GM12878 (cell line): ENCODE results near the gene ZNF710. TPM values are rescaled to one million over a fixed set of nuclear protein-coding genes. Genes with fewer than 3 reads are reported as not detected.
A peak's percentile ranks its signal among the peaks of the same experiment; 100 is the strongest.

ENCODE experiments used
- ATAC-seq: fragments of 200-7000 bp; cut with Tn5 transposase; 3 replicates; pipeline ENCODE4 v1.9.1; 2020; ENCODE audit warnings: mild to moderate bottlenecking, moderate library complexity
- BruUV-seq: library from RNA; stranded (reverse); fragments of 400-500 nt; replicated peaks from 2 replicates; lab custom pipeline; 2021; lab: Mats Ljungman, UMichigan
- CTCF ChIA-PET: fragments of 300-600 bp; sonication (Branson Sonifier 250); formaldehyde crosslinking; extraction: SDS; loops from one replicate; lab custom pipeline; 2021; ENCODE audit warnings: inconsistent platforms; lab: Yijun Ruan, JAX
- POLR2A ChIA-PET: fragments of 350-600 bp; formaldehyde crosslinking; extraction: SDS; loops from one replicate; lab custom pipeline; 2021; ENCODE audit warnings: inconsistent platforms; lab: Charles Lee
- RAD21 ChIA-PET: fragments of 300-600 bp; sonication (Branson Sonifier 250); formaldehyde crosslinking; loops from one replicate; lab custom pipeline; 2023; ENCODE audit warnings: antibody characterized with exemption; ENCODE audit not compliant: unreplicated experiment; lab: Charles Lee
- SMC1A ChIA-PET: fragments of 300-600 bp; sonication (Branson Sonifier 250); formaldehyde crosslinking; loops from one replicate; lab custom pipeline; 2023; ENCODE audit not compliant: unreplicated experiment, uncharacterized antibody; lab: Charles Lee
- DNase-seq: peaks from one replicate; pipeline ENCODE4 v3.0.0-alpha.2; 2011; ENCODE audit warnings: low read depth, low spot score
- FAIRE-seq: peaks from 3 replicates; lab custom pipeline; 2011; peaks lifted over from hg19 to GRCh38; lab: Jason Lieb, UNC
- H2AFZ ChIP-seq: 2 replicates; pipeline ENCODE4 v1.6.0; 2011; ENCODE audit warnings: low read depth, low read length, control low read depth; ENCODE audit not compliant: control insufficient read depth
- H3K27ac ChIP-seq: 2 replicates; pipeline ENCODE4 v1.5.1; 2011; ENCODE audit warnings: control low read depth; ENCODE audit not compliant: control insufficient read depth, insufficient read depth
- H3K27me3 ChIP-seq, 2 experiments: replicated peaks in 1 of 2; 2 replicates each; pipeline versions ENCODE4 v1.6.0 to v1.6.1; 2011; ENCODE audit warnings: low read length in 1 of 2; ENCODE audit not compliant: control insufficient read depth in 2 of 2, insufficient read depth in 2 of 2
- H3K36me3 ChIP-seq, 2 experiments: 2 replicates each; pipeline ENCODE4 v1.5.1; 2011; ENCODE audit warnings: low read length in 1 of 2; ENCODE audit not compliant: control insufficient read depth in 2 of 2, insufficient read depth in 2 of 2
- H3K4me1 ChIP-seq: 2 replicates; pipeline ENCODE4 v1.6.1; 2011; ENCODE audit warnings: mild to moderate bottlenecking, low read length, moderate library complexity, mixed read lengths; ENCODE audit not compliant: control insufficient read depth, insufficient read depth
- H3K4me2 ChIP-seq: 2 replicates; pipeline ENCODE4 v1.6.0; 2011; ENCODE audit warnings: control low read depth; ENCODE audit not compliant: control insufficient read depth, insufficient read depth
- H3K4me3 ChIP-seq: fragments of 200-600 bp; sonication (generic); 2 replicates; pipeline ENCODE4 v1.5.1; 2016
- H3K79me2 ChIP-seq: 2 replicates; pipeline ENCODE4 v1.6.0; 2011; ENCODE audit warnings: low read length; ENCODE audit not compliant: control insufficient read depth, insufficient read depth
- H3K9ac ChIP-seq: 2 replicates; pipeline ENCODE4 v1.8.0; 2011; ENCODE audit warnings: low read length, control low read depth, mixed read lengths; ENCODE audit not compliant: control insufficient read depth, insufficient read depth
- H3K9me3 ChIP-seq: replicated peaks from 3 replicates; pipeline ENCODE4 v1.5.1; 2011; ENCODE audit warnings: mild to moderate bottlenecking, low read length; ENCODE audit not compliant: control insufficient read depth, insufficient read depth
- H4K20me1 ChIP-seq: 2 replicates; pipeline ENCODE4 v1.6.0; 2011; ENCODE audit not compliant: control insufficient read depth, insufficient read depth
- BACH1 ChIP-seq: fragments of 450-650 bp; IDR thresholded peaks from 2 replicates; pipeline ENCODE4 v1.6.1; 2017; ENCODE audit warnings: mild to moderate bottlenecking, borderline replicate concordance
- ETV6 ChIP-seq, 2 experiments: fragments of 450-650 bp in 1 of 2; IDR thresholded peaks in 1 of 2; conservative IDR thresholded peaks in 1 of 2; 2 replicates each; pipeline ENCODE4 v1.6.1; 2014; ENCODE audit warnings: antibody characterized with exemption in 1 of 2, borderline replicate concordance in 1 of 2, low read depth in 1 of 2, mild to moderate bottlenecking in 1 of 2, moderate library complexity in 1 of 2
- JUNB ChIP-seq: IDR thresholded peaks from 2 replicates; pipeline ENCODE4 v1.6.1; 2016; ENCODE audit warnings: antibody characterized with exemption, mild to moderate bottlenecking
- LARP7 ChIP-seq: fragments of 450-650 bp; IDR thresholded peaks from 2 replicates; pipeline ENCODE4 v1.6.1; 2017; ENCODE audit warnings: mild to moderate bottlenecking
- MEF2A ChIP-seq: IDR thresholded peaks from 2 replicates; pipeline ENCODE4 v1.6.1; 2011; ENCODE audit warnings: low read depth, mild to moderate bottlenecking, low read length, moderate library complexity; ENCODE audit not compliant: insufficient read depth
- RELA ChIP-seq: fragments of 450-650 bp; IDR thresholded peaks from 2 replicates; pipeline ENCODE4 v1.8.0; 2014; ENCODE audit warnings: borderline replicate concordance; ENCODE audit not compliant: partially characterized antibody
- REST ChIP-seq: IDR thresholded peaks from 2 replicates; pipeline ENCODE4 v1.6.1; 2012; ENCODE audit warnings: mild to moderate bottlenecking, low read depth, low read length
- SMAD1 ChIP-seq: fragments of 450-650 bp; IDR thresholded peaks from 2 replicates; pipeline ENCODE4 v1.6.1; 2018; ENCODE audit warnings: mild to moderate bottlenecking, low read depth; ENCODE audit not compliant: partially characterized antibody
- SMC3 ChIP-seq: IDR thresholded peaks from 2 replicates; pipeline ENCODE4 v1.6.1; 2011; ENCODE audit warnings: low read length, improper control_type of control experiment, borderline replicate concordance
- ZNF217 ChIP-seq: fragments of 450-650 bp; IDR thresholded peaks from 2 replicates; pipeline ENCODE4 v1.6.1; 2017; ENCODE audit warnings: antibody characterized with exemption, mild to moderate bottlenecking
- WGBS: methylation state at CpG from one replicate; pipeline ENCODE4 v1.1.6; 2016; ENCODE audit warnings: low lambda C conversion rate; ENCODE audit not compliant: insufficient replicate concordance, insufficient coverage; ENCODE audit errors: missing lambda C conversion rate; 5-methylcytosine and 5-hydroxymethylcytosine counted together
- in situ Hi-C: fragments of 300-500 bp; cut with MboI; formaldehyde crosslinking; loops from 9 replicates; pipeline ENCODE4 v1.14.3; 2018; ENCODE audit warnings: mixed read lengths
- intact Hi-C: fragments of 100-400 bp; cut with micrococcal nuclease; formaldehyde crosslinking; loops from one replicate; pipeline ENCODE4 v1.14.2; 2022; ENCODE audit not compliant: unreplicated experiment
- polyA plus RNA-seq, 11 experiments: library from polyadenylated mRNA; depleted of rRNA in 4 of 11; unstranded in 6 of 11; stranded (reverse) in 5 of 11; fragments of >200 nt; fragmentation: Nextera tagmentation in 4 of 11; fragmentation: Illumina TruSeq in 1 of 11; extraction: Ambion mirVana in 4 of 11; extraction: Trizol in 1 of 11; gene quantifications; 1 replicate in 1 of 11; 2 replicates in 10 of 11; pipeline versions ENCODE4 v1.2.1 to v1.2.3, GENCODE V29; 2011 to 2016; ENCODE audit warnings: inconsistent platforms in 2 of 11, missing spikeins in 2 of 11, low read depth in 1 of 11
- total RNA-seq, 4 experiments: library from RNA; depleted of rRNA in 3 of 4; stranded (reverse); fragments of >200 nt in 3 of 4; fragmentation: Illumina TruSeq in 1 of 4; extraction: Trizol in 1 of 4; gene quantifications; 2 replicates each; pipeline versions ENCODE4 v1.2.1 to v1.2.3, GENCODE V29; 2013 to 2021
- TF ChIP-seq, protein P1 (sequence below): fragments of 450-650 bp; IDR thresholded peaks from 2 replicates; pipeline ENCODE4 v1.6.1; 2017; ENCODE audit warnings: antibody characterized with exemption, mild to moderate bottlenecking, moderate library complexity

The ZNF710 gene
- total and polyA plus RNA-seq, 10 of the 15 experiments (the other 5 are each of a cell fraction or from before 2014, with no cell fraction given) = 1.4 to 43.5 (median 9.8) TPM

GRCh38 chr15:90071220-90071807, 70.2 kb downstream of the ZNF710 start (continued):
- no peak for TF ChIP-seq REST
- TF ChIP-seq SMC3 = peak; percentile 96
- TF ChIP-seq, all 136 proteins: peak for 9

GRCh38 chr15:90072978-90073640, 72.0 kb downstream of the ZNF710 start:
- Histone ChIP-seq H2AFZ (no peak overlapping the region), H3K27ac (no peak overlapping the region), H3K4me2 (no peak overlapping the region), H3K36me3 (peaks cover 25 to 43% of the 10 kb centered on the region in 2 experiments), H3K79me2 (no peaks in the 10 kb centered on the region), H3K4me1 (no peaks in the 10 kb centered on the region), H3K9me3 (no peaks in the 10 kb centered on the region), H3K4me3 (no peak overlapping the region), H3K27me3 (no peaks in the 10 kb centered on the region), H4K20me1 (no peaks in the 10 kb centered on the region), H3K9ac (no peak overlapping the region)
- FAIRE-seq (no peak), DNase-seq (no peak), ATAC-seq (no peak)
- ChIA-PET CTCF (interaction anchor here (0.6 to 7.5 kb wide), 2 partner anchors 174 to 320 kb away, joined by 3 to 85 read pairs; no protein-coding TSS in a partner anchor), POLR2A (interaction anchor here (0.6 to 0.7 kb wide), 3 partner anchors 23 to 139 kb away, joined by 3 to 6 read pairs (median 4); no protein-coding TSS in a partner anchor), RAD21 (interaction anchor here (0.7 kb wide), 1 partner anchor 72 kb away, joined by 3 read pairs; the partner anchor contains the start of gene ZNF710), SMC1A (interaction anchor here (1.0 to 3.5 kb wide), 2 partner anchors 55 to 174 kb away, joined by 4 to 32 read pairs; no protein-coding TSS in a partner anchor)
- intact Hi-C loops = loop anchor here (5.0 kb wide), 2 partner anchors 41 to 331 kb away; no protein-coding TSS in a partner anchor
- in situ Hi-C loops = loop anchor here (5.0 kb wide), 1 partner anchor 176 kb away; no protein-coding TSS in a partner anchor
- TF ChIP-seq RELA = no peak
- no peak for TF ChIP-seq BACH1
- no peak for TF ChIP-seq SMAD1
- TF ChIP-seq MEF2A = no peak
- no peak for TF ChIP-seq JUNB
- no peak for TF ChIP-seq ZNF217
- no peak for TF ChIP-seq ETV6 (conservative IDR thresholded peaks at IDR 0.05 in 1 of 2, IDR thresholded peaks at IDR 0.05 in 1 of 2; ENCODE audit: borderline replicate concordance in 1 of 2, low read depth in 1 of 2)
- TF ChIP-seq LARP7 = no peak
- TF ChIP-seq, protein P1, sequence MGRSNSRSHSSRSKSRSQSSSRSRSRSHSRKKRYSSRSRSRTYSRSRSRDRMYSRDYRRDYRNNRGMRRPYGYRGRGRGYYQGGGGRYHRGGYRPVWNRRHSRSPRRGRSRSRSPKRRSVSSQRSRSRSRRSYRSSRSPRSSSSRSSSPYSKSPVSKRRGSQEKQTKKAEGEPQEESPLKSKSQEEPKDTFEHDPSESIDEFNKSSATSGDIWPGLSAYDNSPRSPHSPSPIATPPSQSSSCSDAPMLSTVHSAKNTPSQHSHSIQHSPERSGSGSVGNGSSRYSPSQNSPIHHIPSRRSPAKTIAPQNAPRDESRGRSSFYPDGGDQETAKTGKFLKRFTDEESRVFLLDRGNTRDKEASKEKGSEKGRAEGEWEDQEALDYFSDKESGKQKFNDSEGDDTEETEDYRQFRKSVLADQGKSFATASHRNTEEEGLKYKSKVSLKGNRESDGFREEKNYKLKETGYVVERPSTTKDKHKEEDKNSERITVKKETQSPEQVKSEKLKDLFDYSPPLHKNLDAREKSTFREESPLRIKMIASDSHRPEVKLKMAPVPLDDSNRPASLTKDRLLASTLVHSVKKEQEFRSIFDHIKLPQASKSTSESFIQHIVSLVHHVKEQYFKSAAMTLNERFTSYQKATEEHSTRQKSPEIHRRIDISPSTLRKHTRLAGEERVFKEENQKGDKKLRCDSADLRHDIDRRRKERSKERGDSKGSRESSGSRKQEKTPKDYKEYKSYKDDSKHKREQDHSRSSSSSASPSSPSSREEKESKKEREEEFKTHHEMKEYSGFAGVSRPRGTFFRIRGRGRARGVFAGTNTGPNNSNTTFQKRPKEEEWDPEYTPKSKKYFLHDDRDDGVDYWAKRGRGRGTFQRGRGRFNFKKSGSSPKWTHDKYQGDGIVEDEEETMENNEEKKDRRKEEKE = no peak
- no TSS peak for BruUV-seq
- WGBS = over 99% methylated on average over 17 of the region's 17 CpGs
